ENCODE results near the gene NHERF2.

The NHERF2 gene

DNA sequence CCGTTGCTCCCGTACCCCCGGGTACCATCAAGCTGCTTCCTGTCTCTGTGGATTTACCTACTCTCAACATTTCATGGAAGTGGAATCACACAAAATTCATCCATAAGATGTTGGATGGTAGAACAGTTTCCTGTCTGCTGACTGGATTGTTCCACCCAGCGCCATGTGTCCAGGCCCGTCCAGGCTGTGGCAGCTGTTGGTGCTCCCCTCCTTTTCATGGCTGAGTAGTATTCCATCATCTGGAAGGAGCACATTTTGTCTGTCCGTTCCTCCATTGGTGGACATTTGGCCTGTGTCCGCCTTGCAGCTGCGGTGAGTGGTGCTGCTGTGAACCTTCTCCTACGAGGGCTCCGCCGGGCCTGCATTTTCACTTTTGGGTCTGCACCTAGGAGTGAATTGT lies 39.4 kb downstream of the NHERF2 start:
- no peaks in the 10 kb centered on the region for H4K20me1 ChIP-seq (ENCODE audit: insufficient read depth, low read length)
- no peaks in the 10 kb centered on the region for H3K9me3 ChIP-seq (replicated peaks; ENCODE audit: insufficient read depth, low read length)
- H3K79me2 ChIP-seq (ENCODE audit: low read length) = no peaks in the 10 kb centered on the region
- no peaks in the 10 kb centered on the region for H3K27me3 ChIP-seq (replicated peaks; ENCODE audit: insufficient read depth, low read length)
- H3K9me2 ChIP-seq (replicated peaks; ENCODE audit: insufficient read depth, low read length) = no peaks in the 10 kb centered on the region
- no peak overlapping the region for H3K27ac ChIP-seq (ENCODE audit: low read length)
- no peak for DNase-seq
- H3K4me2 ChIP-seq (ENCODE audit: low read depth, low read length) = no peak overlapping the region
- H3K4me1 ChIP-seq (ENCODE audit: low read length) = no peaks in the 10 kb centered on the region
- H3F3A ChIP-seq (ENCODE audit: insufficient read depth, low read length) = no peaks in the 10 kb centered on the region
- no peak for TF ChIP-seq EZH2phosphoT487 (IDR thresholded peaks at IDR 0.05; ENCODE audit: low read length)
- TF ChIP-seq CTCF (IDR thresholded peaks at IDR 0.05; ENCODE audit: low read length) = no peak
- TF ChIP-seq EZH2 (optimal IDR thresholded peaks at IDR 0.05; ENCODE audit: low read depth, low read length) = no peak
- no peak overlapping the region for H3K4me3 ChIP-seq (ENCODE audit: low read length)
- no peak overlapping the region for H3K9ac ChIP-seq (ENCODE audit: low read length)
- H3K36me3 ChIP-seq (replicated peaks; ENCODE audit: insufficient read depth, low read length) = no peaks in the 10 kb centered on the region
- H2AFZ ChIP-seq (ENCODE audit: low read length) = no peak overlapping the region

DNA sequence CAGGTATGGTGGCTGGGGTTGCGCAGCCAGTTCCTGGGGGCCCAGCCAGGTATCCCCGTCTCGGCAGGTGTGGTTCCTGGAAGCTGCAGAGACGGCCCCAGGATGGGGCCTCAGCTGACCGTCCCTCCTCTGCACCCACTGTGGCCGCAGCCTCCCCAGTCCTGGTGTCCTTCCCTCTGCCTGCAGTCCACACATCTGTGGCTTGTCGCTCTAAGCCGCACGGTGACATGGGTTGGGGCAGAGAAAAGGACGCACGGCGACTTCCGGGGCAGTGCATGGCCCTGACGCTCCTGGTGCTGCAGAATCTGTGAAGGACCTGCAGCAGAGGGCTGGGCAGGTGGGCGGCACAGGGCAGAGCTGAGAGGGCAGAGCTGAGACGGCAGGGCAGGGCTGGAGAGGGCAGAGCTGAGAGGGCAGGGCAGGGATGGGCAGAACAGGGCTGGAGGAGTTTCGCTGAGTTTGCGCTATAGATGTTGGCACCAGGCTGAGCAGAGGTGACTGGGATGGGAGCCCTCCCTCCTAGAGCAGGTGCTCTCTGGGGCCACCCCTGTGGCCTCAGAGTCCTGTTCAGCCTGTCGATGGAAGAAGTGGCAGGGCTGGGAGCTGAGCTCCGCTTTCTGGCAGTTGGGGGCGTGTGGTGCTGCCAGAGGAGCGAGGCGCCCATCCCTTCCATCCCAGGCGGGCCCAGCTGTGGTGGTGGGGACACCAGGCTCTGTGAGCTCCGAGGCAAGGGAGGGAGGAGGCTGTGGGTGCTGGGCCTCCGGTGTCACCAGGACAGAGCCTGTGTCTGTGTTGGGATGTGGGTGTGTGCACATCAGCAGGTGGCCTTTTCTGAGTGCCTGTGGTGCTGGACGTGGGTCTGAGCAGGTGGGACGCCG lies 44.1 kb downstream of the NHERF2 start:
- H3K9me3 ChIP-seq (replicated peaks; ENCODE audit: insufficient read depth, low read length) = no peaks in the 10 kb centered on the region
- H3K4me1 ChIP-seq (ENCODE audit: low read length) = no peaks in the 10 kb centered on the region
- H3K4me3 ChIP-seq (ENCODE audit: low read length) = no peak overlapping the region
- H3K36me3 ChIP-seq (replicated peaks; ENCODE audit: insufficient read depth, low read length) = no peaks in the 10 kb centered on the region
- H3K27me3 ChIP-seq (replicated peaks; ENCODE audit: insufficient read depth, low read length) = no peaks in the 10 kb centered on the region
- no peak overlapping the region for H3K9ac ChIP-seq (ENCODE audit: low read length)
- no peaks in the 10 kb centered on the region for H4K20me1 ChIP-seq (ENCODE audit: insufficient read depth, low read length)
- H3K4me2 ChIP-seq (ENCODE audit: low read depth, low read length) = no peak overlapping the region
- DNase-seq = no peak
- no peak overlapping the region for H2AFZ ChIP-seq (ENCODE audit: low read length)
- H3K79me2 ChIP-seq (ENCODE audit: low read length) = no peaks in the 10 kb centered on the region
- no peaks in the 10 kb centered on the region for H3F3A ChIP-seq (ENCODE audit: insufficient read depth, low read length)
- TF ChIP-seq EZH2 (optimal IDR thresholded peaks at IDR 0.05; ENCODE audit: low read depth, low read length) (no peak), CTCF (IDR thresholded peaks at IDR 0.05; ENCODE audit: low read length) (no peak), EZH2phosphoT487 (IDR thresholded peaks at IDR 0.05; ENCODE audit: low read length) (no peak)
- no peak overlapping the region for H3K27ac ChIP-seq (ENCODE audit: low read length)
- H3K9me2 ChIP-seq (replicated peaks; ENCODE audit: insufficient read depth, low read length) = no peaks in the 10 kb centered on the region

DNA sequence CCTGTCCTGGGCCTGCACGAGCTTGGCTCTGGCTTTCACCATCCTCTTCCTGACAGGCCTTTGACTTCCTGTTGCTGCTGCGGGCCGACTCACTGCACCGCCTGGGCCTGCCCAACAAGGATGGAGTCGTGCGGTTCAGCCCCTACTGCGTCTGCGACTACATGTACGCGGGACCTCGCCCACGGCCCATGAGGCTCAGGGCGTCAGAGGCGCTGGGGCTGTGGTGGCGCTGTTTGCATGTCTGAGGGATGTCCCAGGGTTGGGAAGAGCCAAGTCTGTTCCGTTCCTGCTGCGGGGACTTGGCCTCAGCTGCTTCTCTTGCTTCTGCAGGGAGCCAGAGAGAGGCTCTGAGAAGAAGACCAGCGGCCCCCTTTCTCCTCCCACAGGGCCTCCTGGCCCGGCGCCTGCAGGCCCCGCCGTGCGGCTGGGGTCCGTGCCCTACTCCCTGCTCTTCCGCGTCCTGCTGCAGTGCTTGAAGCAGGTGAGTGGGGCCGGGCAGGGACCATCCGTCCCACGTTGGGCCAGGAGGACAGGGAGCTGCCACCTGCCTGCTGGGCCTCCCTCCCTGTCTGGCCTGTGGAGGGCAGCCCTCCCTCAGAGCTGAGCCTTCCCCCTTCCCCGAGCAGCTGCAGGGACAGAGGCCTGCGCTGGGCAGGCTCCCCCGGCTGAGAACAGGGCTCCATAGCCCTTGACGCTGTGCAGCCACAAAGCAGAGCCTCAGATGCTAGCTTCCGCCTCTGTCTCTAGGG lies 44.9 kb downstream of the NHERF2 start:
- Histone ChIP-seq H3K9me2 (replicated peaks; ENCODE audit: insufficient read depth, low read length) (no peaks in the 10 kb centered on the region), H3K9ac (ENCODE audit: low read length) (no peak overlapping the region), H3K27ac (ENCODE audit: low read length) (no peak overlapping the region), H3K4me2 (ENCODE audit: low read depth, low read length) (no peak overlapping the region), H4K20me1 (ENCODE audit: insufficient read depth, low read length) (no peaks in the 10 kb centered on the region), H3K4me1 (ENCODE audit: low read length) (no peaks in the 10 kb centered on the region), H3F3A (ENCODE audit: insufficient read depth, low read length) (no peaks in the 10 kb centered on the region), H3K79me2 (ENCODE audit: low read length) (no peaks in the 10 kb centered on the region), H3K4me3 (ENCODE audit: low read length) (no peak overlapping the region), H3K9me3 (replicated peaks; ENCODE audit: insufficient read depth, low read length) (no peaks in the 10 kb centered on the region), H2AFZ (ENCODE audit: low read length) (no peak overlapping the region), H3K27me3 (replicated peaks; ENCODE audit: insufficient read depth, low read length) (no peaks in the 10 kb centered on the region), H3K36me3 (replicated peaks; ENCODE audit: insufficient read depth, low read length) (no peaks in the 10 kb centered on the region)
- TF ChIP-seq CTCF (IDR thresholded peaks at IDR 0.05; ENCODE audit: low read length) (no peak), EZH2 (optimal IDR thresholded peaks at IDR 0.05; ENCODE audit: low read depth, low read length) (no peak), EZH2phosphoT487 (IDR thresholded peaks at IDR 0.05; ENCODE audit: low read length) (no peak)
- DNase-seq = no peak
